ENCODE results near the gene INO80D. TPM values are rescaled to one million over a fixed set of nuclear protein-coding genes. Genes with fewer than 3 reads are reported as not detected.

The INO80D gene
- total and polyA plus RNA-seq, 2 of the 13 experiments (the other 11 are each of a cell fraction or from before 2014, with no cell fraction given), result 7.6 to 7.9 TPM

DNA sequence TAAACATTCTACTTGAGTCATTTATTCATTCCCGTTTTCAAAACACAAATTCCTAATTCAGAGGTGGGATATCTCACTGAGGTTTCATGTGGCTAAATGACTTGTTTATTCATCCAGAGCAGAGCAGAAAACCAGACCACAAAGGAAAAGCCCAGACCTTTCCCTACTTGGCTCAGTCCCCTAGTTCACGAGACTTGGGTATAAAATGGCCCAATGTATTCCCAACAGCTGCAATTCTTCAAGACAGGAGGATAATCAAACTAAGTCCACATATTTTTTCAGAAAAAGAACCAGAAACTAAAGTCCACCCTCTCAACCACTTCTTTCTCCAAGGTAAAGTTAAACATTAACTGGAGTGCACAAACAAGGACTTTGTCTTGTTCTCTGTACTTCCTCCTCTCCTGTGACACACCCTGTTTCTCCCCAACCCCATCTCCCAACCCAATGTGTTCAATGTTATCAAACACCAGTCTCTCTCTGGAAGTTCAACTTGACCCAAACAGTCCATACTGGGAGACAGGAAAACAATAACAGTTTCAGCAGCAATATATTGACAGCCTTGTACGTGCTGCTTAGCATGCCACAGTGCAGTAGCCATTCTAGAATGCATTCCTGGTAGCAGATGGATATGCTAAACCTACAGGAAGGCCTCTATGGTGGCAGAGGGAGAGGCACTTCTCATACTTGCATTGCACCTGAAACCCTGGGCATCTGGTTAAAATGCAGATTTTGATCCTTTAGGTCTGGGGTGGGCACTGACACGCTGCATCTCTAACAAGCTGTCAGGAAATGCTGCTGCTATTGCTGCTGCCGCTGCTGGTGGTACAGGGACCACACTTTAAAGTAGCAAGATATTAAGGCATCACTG lies 110.7 kb downstream of the INO80D start (continued):
- TF ChIP-seq, protein P1, sequence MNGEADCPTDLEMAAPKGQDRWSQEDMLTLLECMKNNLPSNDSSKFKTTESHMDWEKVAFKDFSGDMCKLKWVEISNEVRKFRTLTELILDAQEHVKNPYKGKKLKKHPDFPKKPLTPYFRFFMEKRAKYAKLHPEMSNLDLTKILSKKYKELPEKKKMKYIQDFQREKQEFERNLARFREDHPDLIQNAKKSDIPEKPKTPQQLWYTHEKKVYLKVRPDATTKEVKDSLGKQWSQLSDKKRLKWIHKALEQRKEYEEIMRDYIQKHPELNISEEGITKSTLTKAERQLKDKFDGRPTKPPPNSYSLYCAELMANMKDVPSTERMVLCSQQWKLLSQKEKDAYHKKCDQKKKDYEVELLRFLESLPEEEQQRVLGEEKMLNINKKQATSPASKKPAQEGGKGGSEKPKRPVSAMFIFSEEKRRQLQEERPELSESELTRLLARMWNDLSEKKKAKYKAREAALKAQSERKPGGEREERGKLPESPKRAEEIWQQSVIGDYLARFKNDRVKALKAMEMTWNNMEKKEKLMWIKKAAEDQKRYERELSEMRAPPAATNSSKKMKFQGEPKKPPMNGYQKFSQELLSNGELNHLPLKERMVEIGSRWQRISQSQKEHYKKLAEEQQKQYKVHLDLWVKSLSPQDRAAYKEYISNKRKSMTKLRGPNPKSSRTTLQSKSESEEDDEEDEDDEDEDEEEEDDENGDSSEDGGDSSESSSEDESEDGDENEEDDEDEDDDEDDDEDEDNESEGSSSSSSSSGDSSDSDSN (CRISPR knock-in tag; IDR thresholded peaks at IDR 0.05), result no peak
- TF ChIP-seq, protein P2, sequence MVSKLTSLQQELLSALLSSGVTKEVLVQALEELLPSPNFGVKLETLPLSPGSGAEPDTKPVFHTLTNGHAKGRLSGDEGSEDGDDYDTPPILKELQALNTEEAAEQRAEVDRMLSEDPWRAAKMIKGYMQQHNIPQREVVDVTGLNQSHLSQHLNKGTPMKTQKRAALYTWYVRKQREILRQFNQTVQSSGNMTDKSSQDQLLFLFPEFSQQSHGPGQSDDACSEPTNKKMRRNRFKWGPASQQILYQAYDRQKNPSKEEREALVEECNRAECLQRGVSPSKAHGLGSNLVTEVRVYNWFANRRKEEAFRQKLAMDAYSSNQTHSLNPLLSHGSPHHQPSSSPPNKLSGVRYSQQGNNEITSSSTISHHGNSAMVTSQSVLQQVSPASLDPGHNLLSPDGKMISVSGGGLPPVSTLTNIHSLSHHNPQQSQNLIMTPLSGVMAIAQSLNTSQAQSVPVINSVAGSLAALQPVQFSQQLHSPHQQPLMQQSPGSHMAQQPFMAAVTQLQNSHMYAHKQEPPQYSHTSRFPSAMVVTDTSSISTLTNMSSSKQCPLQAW (CRISPR knock-in tag; IDR thresholded peaks at IDR 0.05), result peak; percentile 100
- TF ChIP-seq ZBTB3 (CRISPR knock-in tag; IDR thresholded peaks at IDR 0.05; ENCODE audit: borderline replicate concordance, low read depth) (no peak), NFKBIZ (CRISPR knock-in tag; IDR thresholded peaks at IDR 0.05) (peak; percentile 90; the same call in 1 of the 2 replicates), RFXAP (CRISPR knock-in tag; IDR thresholded peaks at IDR 0.05; ENCODE audit: borderline replicate concordance) (peak; percentile 47; the same call in 1 of the 2 replicates), MED1 (CRISPR knock-in tag; IDR thresholded peaks at IDR 0.05) (peak; percentile 100), SMAD9 (CRISPR knock-in tag; IDR thresholded peaks at IDR 0.05) (peak; percentile 52; the same call in 1 of the 2 replicates), ZNF430 (CRISPR knock-in tag; IDR thresholded peaks at IDR 0.05) (peak; percentile 93), ZNF776 (CRISPR knock-in tag; IDR thresholded peaks at IDR 0.05) (no peak), RBFOX2 (IDR thresholded peaks at IDR 0.05; ENCODE audit: low read depth, low read length) (peak; percentile 82), PHF5A (CRISPR knock-in tag; IDR thresholded peaks at IDR 0.05; ENCODE audit: low read depth, unreplicated experiment) (peak; percentile 98), ZSCAN20 (CRISPR knock-in tag; IDR thresholded peaks at IDR 0.05; ENCODE audit: borderline replicate concordance) (no peak), MTF2 (CRISPR knock-in tag; IDR thresholded peaks at IDR 0.05; ENCODE audit: borderline replicate concordance) (0 out of 2 replicates have a peak, but pooled peaks have one; percentile 33), ZSCAN29 (CRISPR knock-in tag; conservative IDR thresholded peaks at IDR 0.05) (no peak; the same call in 1 of the 2 replicates), FOXJ3 (CRISPR knock-in tag; IDR thresholded peaks at IDR 0.05; ENCODE audit: borderline replicate concordance) (peak; percentile 99)
- TF ChIP-seq, protein P3, sequence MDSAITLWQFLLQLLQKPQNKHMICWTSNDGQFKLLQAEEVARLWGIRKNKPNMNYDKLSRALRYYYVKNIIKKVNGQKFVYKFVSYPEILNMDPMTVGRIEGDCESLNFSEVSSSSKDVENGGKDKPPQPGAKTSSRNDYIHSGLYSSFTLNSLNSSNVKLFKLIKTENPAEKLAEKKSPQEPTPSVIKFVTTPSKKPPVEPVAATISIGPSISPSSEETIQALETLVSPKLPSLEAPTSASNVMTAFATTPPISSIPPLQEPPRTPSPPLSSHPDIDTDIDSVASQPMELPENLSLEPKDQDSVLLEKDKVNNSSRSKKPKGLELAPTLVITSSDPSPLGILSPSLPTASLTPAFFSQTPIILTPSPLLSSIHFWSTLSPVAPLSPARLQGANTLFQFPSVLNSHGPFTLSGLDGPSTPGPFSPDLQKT (CRISPR knock-in tag; IDR thresholded peaks at IDR 0.05; ENCODE audit: borderline replicate concordance), result no peak
- TF ChIP-seq, protein P4, sequence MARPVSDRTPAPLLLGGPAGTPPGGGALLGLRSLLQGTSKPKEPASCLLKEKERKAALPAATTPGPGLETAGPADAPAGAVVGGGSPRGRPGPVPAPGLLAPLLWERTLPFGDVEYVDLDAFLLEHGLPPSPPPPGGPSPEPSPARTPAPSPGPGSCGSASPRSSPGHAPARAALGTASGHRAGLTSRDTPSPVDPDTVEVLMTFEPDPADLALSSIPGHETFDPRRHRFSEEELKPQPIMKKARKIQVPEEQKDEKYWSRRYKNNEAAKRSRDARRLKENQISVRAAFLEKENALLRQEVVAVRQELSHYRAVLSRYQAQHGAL (CRISPR knock-in tag; IDR thresholded peaks at IDR 0.05; ENCODE audit: not compliant biosample characterization), result no peak
- TF ChIP-seq, protein P5, sequence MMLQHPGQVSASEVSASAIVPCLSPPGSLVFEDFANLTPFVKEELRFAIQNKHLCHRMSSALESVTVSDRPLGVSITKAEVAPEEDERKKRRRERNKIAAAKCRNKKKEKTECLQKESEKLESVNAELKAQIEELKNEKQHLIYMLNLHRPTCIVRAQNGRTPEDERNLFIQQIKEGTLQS (CRISPR knock-in tag; IDR thresholded peaks at IDR 0.05), result no peak
- TF ChIP-seq, protein P6, sequence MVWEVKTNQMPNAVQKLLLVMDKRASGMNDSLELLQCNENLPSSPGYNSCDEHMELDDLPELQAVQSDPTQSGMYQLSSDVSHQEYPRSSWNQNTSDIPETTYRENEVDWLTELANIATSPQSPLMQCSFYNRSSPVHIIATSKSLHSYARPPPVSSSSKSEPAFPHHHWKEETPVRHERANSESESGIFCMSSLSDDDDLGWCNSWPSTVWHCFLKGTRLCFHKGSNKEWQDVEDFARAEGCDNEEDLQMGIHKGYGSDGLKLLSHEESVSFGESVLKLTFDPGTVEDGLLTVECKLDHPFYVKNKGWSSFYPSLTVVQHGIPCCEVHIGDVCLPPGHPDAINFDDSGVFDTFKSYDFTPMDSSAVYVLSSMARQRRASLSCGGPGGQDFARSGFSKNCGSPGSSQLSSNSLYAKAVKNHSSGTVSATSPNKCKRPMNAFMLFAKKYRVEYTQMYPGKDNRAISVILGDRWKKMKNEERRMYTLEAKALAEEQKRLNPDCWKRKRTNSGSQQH (CRISPR knock-in tag; IDR thresholded peaks at IDR 0.05; ENCODE audit: low read depth), result no peak

All from HepG2 (cell line).